ENCODE data around the gene BTG4. TPM values are rescaled to one million over a fixed set of nuclear protein-coding genes. Genes with fewer than 3 reads are reported as not detected.

BTG4 gene
- total RNA-seq, 2 donors from 2014 or later, result 0.23 TPM; not detected in 1

DNA sequence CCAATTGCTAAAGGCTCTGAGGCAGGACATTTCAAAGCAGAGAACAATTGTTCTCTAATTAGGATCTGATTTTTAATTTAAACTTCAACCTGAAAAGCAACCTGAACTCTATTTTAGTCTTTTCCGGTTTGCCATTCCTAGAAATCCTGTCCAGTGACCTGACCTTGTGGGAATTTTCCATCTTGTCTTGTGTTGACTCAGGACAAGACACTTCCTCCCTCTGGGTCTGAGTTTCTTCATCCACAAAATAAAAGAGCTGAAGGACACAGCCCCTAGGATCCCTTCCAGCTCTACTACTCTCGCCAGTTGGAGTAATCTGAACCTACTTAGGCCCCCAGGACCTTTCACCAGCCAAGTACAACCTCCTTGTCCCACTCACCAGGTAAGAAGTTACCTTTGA, 66.6 kb downstream of the BTG4 start:
- Mint-ChIP-seq H3K27ac (no peak overlapping the region), H3K36me3 (ENCODE audit: insufficient read depth in 2 of 2) (no peaks in the 10 kb centered on the region), H3K4me3 (no peak overlapping the region), H3K27me3 (ENCODE audit: low read depth) (no peaks in the 10 kb centered on the region), H3K4me1 (ENCODE audit: low read depth) (peaks cover 26% of the 10 kb centered on the region), H3K9me3 (no peaks in the 10 kb centered on the region)
- ATAC-seq (replicated peaks in 1 of 2) (no peak), DNase-seq (no peak)

Other genes with a start within 250 kb of the BTG4 start
- under 1 TPM in 1 of 2 donors, not detected in 1; 0.32 TPM for gene POU2AF3, start 213.8 kb downstream of the BTG4 start, total RNA-seq
- 10 to 100 TPM in 1 of 2 donors, 1 to 10 TPM in 1; 2.5 to 12.4 TPM for gene POU2AF1, start 133.1 kb downstream of the BTG4 start, total RNA-seq
- not detected for gene HOATZ, start 2.4 kb upstream of the BTG4 start, total RNA-seq
- gene LAYN, start 28.3 kb upstream of the BTG4 start, total RNA-seq, result 10 to 100 TPM; 12.3 to 15.6 TPM
- gene SIK2, start 90.1 kb upstream of the BTG4 start, total RNA-seq, result 1 to 10 TPM; 9.4 to 9.9 TPM

Measured in activated T-cell treated with anti-CD3 and anti-CD28 coated beads, Interleukin-2, amount 50 U/mL, for 72 hours (primary cell).